ENCODE results near the gene KCTD13.
"Not testable (repeated sequence)": the region's sequence is repeated elsewhere in the genome, so short reads cannot be mapped to it uniquely, and the experiment has no call there.

Gene KCTD13

DNA sequence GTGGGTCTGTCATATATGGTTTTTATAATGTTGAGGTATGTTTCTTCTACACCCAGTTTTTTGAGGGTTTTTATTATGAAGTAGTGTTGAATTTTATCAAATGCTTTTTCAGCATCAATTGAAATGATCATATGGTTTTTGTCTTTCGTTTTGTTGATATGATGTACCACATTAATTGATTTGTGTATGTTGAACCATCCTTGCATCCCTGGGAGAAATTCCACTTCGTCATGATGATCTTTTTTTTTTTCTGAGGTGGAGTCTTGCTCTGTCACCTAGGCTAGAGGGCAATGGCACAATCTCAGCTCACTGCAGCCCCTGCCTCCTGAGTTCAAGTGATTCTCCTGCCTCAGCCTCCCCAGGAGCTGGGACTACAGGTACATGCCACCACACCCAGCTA, 21.9 kb upstream of the KCTD13 start:
- no peaks in the 10 kb centered on the region for H3K79me2 ChIP-seq (ENCODE audit: low read length)
- no peaks in the 10 kb centered on the region for H3K9me2 ChIP-seq (replicated peaks; ENCODE audit: insufficient read depth, low read length)
- DNase-seq, result no peak
- H3K4me2 ChIP-seq (ENCODE audit: low read depth, low read length), result no peak overlapping the region
- no peaks in the 10 kb centered on the region for H4K20me1 ChIP-seq (ENCODE audit: insufficient read depth, low read length)
- H3K9me3 ChIP-seq (replicated peaks; ENCODE audit: insufficient read depth, low read length), result no peaks in the 10 kb centered on the region
- no peak overlapping the region for H3K9ac ChIP-seq (ENCODE audit: low read length)
- H3K4me1 ChIP-seq (ENCODE audit: low read length), result no peaks in the 10 kb centered on the region
- no peaks in the 10 kb centered on the region for H3K36me3 ChIP-seq (replicated peaks; ENCODE audit: insufficient read depth, low read length)
- no peak for TF ChIP-seq EZH2 (optimal IDR thresholded peaks at IDR 0.05; ENCODE audit: low read depth, low read length)
- TF ChIP-seq, protein P1, sequence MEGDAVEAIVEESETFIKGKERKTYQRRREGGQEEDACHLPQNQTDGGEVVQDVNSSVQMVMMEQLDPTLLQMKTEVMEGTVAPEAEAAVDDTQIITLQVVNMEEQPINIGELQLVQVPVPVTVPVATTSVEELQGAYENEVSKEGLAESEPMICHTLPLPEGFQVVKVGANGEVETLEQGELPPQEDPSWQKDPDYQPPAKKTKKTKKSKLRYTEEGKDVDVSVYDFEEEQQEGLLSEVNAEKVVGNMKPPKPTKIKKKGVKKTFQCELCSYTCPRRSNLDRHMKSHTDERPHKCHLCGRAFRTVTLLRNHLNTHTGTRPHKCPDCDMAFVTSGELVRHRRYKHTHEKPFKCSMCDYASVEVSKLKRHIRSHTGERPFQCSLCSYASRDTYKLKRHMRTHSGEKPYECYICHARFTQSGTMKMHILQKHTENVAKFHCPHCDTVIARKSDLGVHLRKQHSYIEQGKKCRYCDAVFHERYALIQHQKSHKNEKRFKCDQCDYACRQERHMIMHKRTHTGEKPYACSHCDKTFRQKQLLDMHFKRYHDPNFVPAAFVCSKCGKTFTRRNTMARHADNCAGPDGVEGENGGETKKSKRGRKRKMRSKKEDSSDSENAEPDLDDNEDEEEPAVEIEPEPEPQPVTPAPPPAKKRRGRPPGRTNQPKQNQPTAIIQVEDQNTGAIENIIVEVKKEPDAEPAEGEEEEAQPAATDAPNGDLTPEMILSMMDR (IDR thresholded peaks at IDR 0.05; ENCODE audit: low read length), result no peak
- no peak for TF ChIP-seq EZH2phosphoT487 (IDR thresholded peaks at IDR 0.05; ENCODE audit: low read length)
- no peak overlapping the region for H2AFZ ChIP-seq (ENCODE audit: low read length)
- H3K27me3 ChIP-seq (replicated peaks; ENCODE audit: insufficient read depth, low read length), result no peaks in the 10 kb centered on the region; the same call in 1 of the 2 replicates
- no peak overlapping the region for H3K4me3 ChIP-seq (ENCODE audit: low read length)
- no peak overlapping the region for H3K27ac ChIP-seq (ENCODE audit: low read length)
- no peaks in the 10 kb centered on the region for H3F3A ChIP-seq (ENCODE audit: insufficient read depth, low read length)

DNA sequence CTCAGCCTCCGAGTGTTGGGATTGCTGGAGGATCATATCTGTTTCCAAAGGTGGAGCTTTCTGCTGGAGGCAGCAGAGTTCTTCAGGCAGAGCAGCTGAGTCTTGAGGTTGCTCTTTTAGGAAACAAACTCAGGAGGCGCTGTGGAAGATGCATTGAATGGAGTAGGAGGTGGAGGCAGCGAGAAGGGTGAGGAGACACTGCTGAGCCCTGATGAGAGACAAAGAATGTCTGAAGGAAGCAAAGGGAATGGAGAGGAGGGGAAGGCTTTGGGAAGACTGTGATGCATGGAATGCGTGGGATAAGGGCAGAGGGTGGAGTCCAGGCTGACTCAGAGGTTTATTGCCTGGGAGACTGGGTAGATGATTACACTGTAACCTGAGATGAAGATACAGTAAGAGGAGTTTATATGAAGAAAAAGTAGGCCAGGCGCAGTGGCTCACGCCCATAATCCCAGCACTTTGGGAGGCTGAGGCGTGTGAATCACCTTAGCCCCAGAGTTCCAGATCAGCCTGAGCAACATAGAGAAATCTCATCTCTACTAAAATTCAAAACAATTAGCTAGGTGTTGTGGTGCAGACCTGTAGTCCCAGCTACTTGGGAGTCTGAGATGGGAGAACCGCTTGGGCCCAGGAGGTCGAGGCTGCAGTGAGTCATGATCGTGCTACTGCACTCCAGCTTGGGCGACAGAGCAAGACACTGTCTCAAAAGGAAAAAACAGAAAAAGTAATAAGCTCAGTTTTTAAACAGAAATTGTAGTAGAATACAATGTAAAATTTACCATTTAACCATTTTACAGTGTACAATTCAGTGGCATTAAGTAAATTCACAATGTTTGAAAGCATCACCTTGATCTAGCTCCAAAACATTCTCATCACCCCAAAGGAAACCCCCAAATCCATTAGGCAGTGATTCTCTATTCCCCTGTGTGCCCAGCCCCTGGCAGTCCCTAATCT, 18.1 kb upstream of the KCTD13 start:
- Histone ChIP-seq H3K4me3 (ENCODE audit: low read length) (no peak overlapping the region), H3K36me3 (replicated peaks; ENCODE audit: insufficient read depth, low read length) (no peaks in the 10 kb centered on the region), H3K79me2 (ENCODE audit: low read length) (no peaks in the 10 kb centered on the region), H3K27ac (ENCODE audit: low read length) (no peak overlapping the region), H3K9me3 (replicated peaks; ENCODE audit: insufficient read depth, low read length) (no peaks in the 10 kb centered on the region), H4K20me1 (ENCODE audit: insufficient read depth, low read length) (no peaks in the 10 kb centered on the region), H3K4me2 (ENCODE audit: low read depth, low read length) (no peak overlapping the region), H3F3A (ENCODE audit: insufficient read depth, low read length) (no peaks in the 10 kb centered on the region), H3K9me2 (replicated peaks; ENCODE audit: insufficient read depth, low read length) (no peaks in the 10 kb centered on the region), H3K27me3 (replicated peaks; ENCODE audit: insufficient read depth, low read length) (peaks cover 6% of the 10 kb centered on the region), H3K9ac (ENCODE audit: low read length) (no peak overlapping the region), H2AFZ (ENCODE audit: low read length) (no peak overlapping the region), H3K4me1 (ENCODE audit: low read length) (no peaks in the 10 kb centered on the region)
- DNase-seq, result no peak
- TF ChIP-seq EZH2 (optimal IDR thresholded peaks at IDR 0.05; ENCODE audit: low read depth, low read length), result no peak
- TF ChIP-seq EZH2phosphoT487 (IDR thresholded peaks at IDR 0.05; ENCODE audit: low read length), result no peak
- TF ChIP-seq, protein P1 (IDR thresholded peaks at IDR 0.05; ENCODE audit: low read length), result no peak

DNA sequence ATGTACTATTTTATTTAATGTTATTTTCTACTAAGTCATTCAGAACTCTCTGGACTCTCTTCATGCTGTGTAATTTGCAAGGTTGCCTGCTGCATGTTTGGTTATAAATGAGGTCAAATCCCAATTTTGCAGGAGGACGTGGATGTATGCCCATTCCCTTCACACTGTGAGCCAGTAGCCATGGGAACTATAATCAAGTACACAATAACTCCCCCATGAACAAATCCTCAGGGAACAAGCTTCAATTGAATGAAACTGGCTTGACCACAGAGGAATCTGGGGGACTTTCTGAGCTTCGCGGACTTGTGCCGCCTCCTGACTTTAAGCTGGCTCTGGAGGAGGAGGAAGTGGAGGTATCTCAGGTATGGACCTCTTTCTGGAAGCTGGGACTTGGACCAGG, 14.6 kb upstream of the KCTD13 start:
- Histone ChIP-seq H3K4me1 (ENCODE audit: low read length) (no peaks in the 10 kb centered on the region), H2AFZ (ENCODE audit: low read length) (no peak overlapping the region), H3K4me3 (ENCODE audit: low read length) (no peak overlapping the region), H3K9me3 (replicated peaks; ENCODE audit: insufficient read depth, low read length) (no peaks in the 10 kb centered on the region), H3K9me2 (replicated peaks; ENCODE audit: insufficient read depth, low read length) (no peaks in the 10 kb centered on the region), H3F3A (ENCODE audit: insufficient read depth, low read length) (no peaks in the 10 kb centered on the region), H3K27me3 (replicated peaks; ENCODE audit: insufficient read depth, low read length) (peaks cover 6% of the 10 kb centered on the region; the same call in 1 of the 2 replicates), H3K9ac (ENCODE audit: low read length) (no peak overlapping the region), H3K27ac (ENCODE audit: low read length) (no peak overlapping the region), H3K36me3 (replicated peaks; ENCODE audit: insufficient read depth, low read length) (no peaks in the 10 kb centered on the region), H4K20me1 (ENCODE audit: insufficient read depth, low read length) (no peaks in the 10 kb centered on the region), H3K79me2 (ENCODE audit: low read length) (no peaks in the 10 kb centered on the region), H3K4me2 (ENCODE audit: low read depth, low read length) (no peak overlapping the region)
- TF ChIP-seq EZH2phosphoT487 (IDR thresholded peaks at IDR 0.05; ENCODE audit: low read length) (no peak), EZH2 (optimal IDR thresholded peaks at IDR 0.05; ENCODE audit: low read depth, low read length) (no peak)
- TF ChIP-seq, protein P1 (IDR thresholded peaks at IDR 0.05; ENCODE audit: low read length), result no peak
- DNase-seq, result no peak

DNA sequence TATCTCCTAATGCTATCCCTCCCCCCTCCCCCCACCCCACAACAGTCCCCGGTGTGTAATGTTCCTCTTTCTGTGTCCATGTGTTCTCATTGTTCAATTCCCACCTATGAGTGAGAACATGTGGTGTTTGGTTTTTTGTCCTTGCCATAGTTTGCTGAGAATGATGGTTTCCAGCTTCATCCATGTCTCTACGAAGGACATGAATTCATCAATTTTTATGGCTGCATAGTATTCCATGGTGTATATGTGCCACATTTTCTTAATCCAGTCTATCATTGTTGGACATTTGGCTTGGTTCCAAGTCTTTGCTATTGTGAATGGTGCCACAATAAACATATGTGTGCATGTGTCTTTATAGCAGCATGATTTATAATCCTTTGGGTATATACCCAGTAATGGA, 5.7 kb upstream of the KCTD13 start:
- not testable (repeated sequence) for H3K36me3 ChIP-seq (replicated peaks; ENCODE audit: insufficient read depth, low read length); H4K20me1 ChIP-seq (ENCODE audit: insufficient read depth, low read length); H3K9ac ChIP-seq (ENCODE audit: low read length)

More for the DNA sequence above, 5.7 kb upstream of the KCTD13 start:
- H3K27me3 ChIP-seq (replicated peaks; ENCODE audit: insufficient read depth, low read length); H3K27ac ChIP-seq (ENCODE audit: low read length); DNase-seq; H3K4me1 ChIP-seq (ENCODE audit: low read length); H2AFZ ChIP-seq (ENCODE audit: low read length); H3K79me2 ChIP-seq (ENCODE audit: low read length); H3K4me3 ChIP-seq (ENCODE audit: low read length); H3F3A ChIP-seq (ENCODE audit: insufficient read depth, low read length); H3K9me3 ChIP-seq (replicated peaks; ENCODE audit: insufficient read depth, low read length); H3K9me2 ChIP-seq (replicated peaks; ENCODE audit: insufficient read depth, low read length); H3K4me2 ChIP-seq (ENCODE audit: low read depth, low read length): not testable (repeated sequence)

Data from MM.1S (cell line).